HepG2 (cell line): Measurements from ENCODE around the gene WDFY1. TPM values are rescaled to one million over a fixed set of nuclear protein-coding genes. Genes with fewer than 3 reads are reported as not detected.

ENCODE experiments used
- HDAC1 ChIP-seq: sonication (generic); formaldehyde crosslinking; IDR thresholded peaks from 2 replicates; pipeline ENCODE4 v1.5.1; 2020; ENCODE audit warnings: mild to moderate bottlenecking, missing genetic modification reagents
- HOMEZ ChIP-seq: IDR thresholded peaks from 2 replicates; pipeline ENCODE4 v1.6.1; 2016; ENCODE audit warnings: low read depth
- KAT8 ChIP-seq: IDR thresholded peaks from 2 replicates; pipeline ENCODE4 v1.6.1; 2016; ENCODE audit warnings: missing genetic modification reagents, missing compliant biosample characterization
- KDM1A ChIP-seq: IDR thresholded peaks from 2 replicates; pipeline ENCODE4 v1.6.1; 2016; ENCODE audit warnings: missing compliant biosample characterization
- KDM5A ChIP-seq: fragments of 200-600 bp; sonication (generic); IDR thresholded peaks from 2 replicates; pipeline ENCODE4 v1.7.0; 2018; ENCODE audit warnings: antibody characterized with exemption, mild to moderate bottlenecking, low read length, borderline replicate concordance
- LBX2 ChIP-seq: sonication (generic); formaldehyde crosslinking; IDR thresholded peaks from 2 replicates; pipeline ENCODE4 v1.5.0; 2020; ENCODE audit warnings: missing genetic modification reagents, mild to moderate bottlenecking, borderline replicate concordance
- MAZ ChIP-seq, 2 experiments: sonication (generic) in 1 of 2; formaldehyde crosslinking in 1 of 2; IDR thresholded peaks; 2 replicates each; pipeline versions ENCODE4 v1.5.0 to v1.6.1; 2012 to 2020; ENCODE audit warnings: low read depth in 2 of 2, mild to moderate bottlenecking in 2 of 2, borderline replicate concordance in 1 of 2, improper control_type of control experiment in 1 of 2, low read length in 1 of 2, missing genetic modification reagents in 1 of 2, moderate library complexity in 1 of 2
- RFXAP ChIP-seq: sonication (generic); formaldehyde crosslinking; IDR thresholded peaks from 2 replicates; pipeline ENCODE4 v1.4.0; 2020; ENCODE audit warnings: missing genetic modification reagents, borderline replicate concordance
- SMAD3 ChIP-seq: sonication (generic); formaldehyde crosslinking; IDR thresholded peaks from 2 replicates; pipeline ENCODE4 v1.4.0; 2020; ENCODE audit warnings: missing genetic modification reagents
- ZBTB33 ChIP-seq: sonication (generic); formaldehyde crosslinking; IDR thresholded peaks from 2 replicates; pipeline ENCODE4 v1.4.0; 2020; ENCODE audit warnings: missing genetic modification reagents
- ZFP41 ChIP-seq: sonication (generic); formaldehyde crosslinking; IDR thresholded peaks from 2 replicates; pipeline ENCODE4 v1.4.0; 2020; ENCODE audit warnings: mild to moderate bottlenecking, missing genetic modification reagents, borderline replicate concordance
- ZFP91 ChIP-seq: sonication (generic); formaldehyde crosslinking; IDR thresholded peaks from 2 replicates; pipeline ENCODE4 v1.9.0; 2022; ENCODE audit warnings: missing genetic modification reagents, mild to moderate bottlenecking, borderline replicate concordance
- ZNF264 ChIP-seq: sonication (generic); formaldehyde crosslinking; IDR thresholded peaks from 2 replicates; pipeline ENCODE4 v1.4.0; 2020; ENCODE audit warnings: missing genetic modification reagents
- ZNF850 ChIP-seq: sonication (generic); formaldehyde crosslinking; conservative IDR thresholded peaks from 2 replicates; pipeline ENCODE4 v1.9.0; 2021; ENCODE audit warnings: mild to moderate bottlenecking, missing genetic modification reagents
- polyA plus RNA-seq, 8 experiments: library from polyadenylated mRNA; depleted of rRNA in 3 of 8; stranded (reverse) in 7 of 8; unstranded in 1 of 8; fragments of >200 nt; fragmentation: Illumina TruSeq in 4 of 8; extraction: Trizol in 4 of 8; gene quantifications; 2 replicates each; pipeline versions ENCODE4 v1.2.1 to v1.2.3, GENCODE V29; 2011 to 2016; ENCODE audit warnings: low read depth in 4 of 8, missing spikeins in 1 of 8, mixed read lengths in 1 of 8; ENCODE audit not compliant: insufficient read depth in 1 of 8
- total RNA-seq, 5 experiments: library from RNA; depleted of rRNA; stranded (reverse); fragments of >200 nt; fragmentation: Illumina TruSeq; extraction: Trizol; gene quantifications; 2 replicates each; pipeline ENCODE4 v1.2.3, GENCODE V29; 2016; ENCODE audit warnings: low read depth in 1 of 5
- TF ChIP-seq, protein P1 (sequence below): sonication (generic); IDR thresholded peaks from 2 replicates; pipeline ENCODE4 v1.6.1; 2016; ENCODE audit warnings: low read depth, borderline replicate concordance
- TF ChIP-seq, protein P2 (sequence below): sonication (generic); formaldehyde crosslinking; IDR thresholded peaks from 2 replicates; pipeline ENCODE4 v1.5.1; 2020; ENCODE audit warnings: missing genetic modification reagents, mild to moderate bottlenecking, borderline replicate concordance
- TF ChIP-seq, protein P3 (sequence below): sonication (generic); formaldehyde crosslinking; IDR thresholded peaks from 2 replicates; pipeline ENCODE4 v1.5.0; 2020; ENCODE audit warnings: missing genetic modification reagents

WDFY1 gene
- total and polyA plus RNA-seq, 2 of the 13 experiments (the other 11 are each of a cell fraction or from before 2014, with no cell fraction given): 77.0 to 78.4 TPM

- TF ChIP-seq LBX2 (CRISPR knock-in tag) (peak; percentile 39; the same call in 1 of the 2 replicates), KAT8 (CRISPR knock-in tag) (peak; percentile 86), RFXAP (CRISPR knock-in tag) (peak; percentile 84), HDAC1 (peak; percentile 80), MAZ (IDR thresholded peaks at IDR 0.05; ENCODE audit: borderline replicate concordance, low read depth, low read length) (0 out of 2 replicates have a peak, but pooled peaks have one; percentile 25), MAZ (CRISPR knock-in tag; IDR thresholded peaks at IDR 0.05; ENCODE audit: low read depth) (peak; percentile 28; the same call in 1 of the 2 replicates), SMAD3 (peak; percentile 81), HOMEZ (CRISPR knock-in tag) (peak; percentile 94), ZFP41 (no peak), ZFP91 (CRISPR knock-in tag) (peak; percentile 85; the same call in 1 of the 2 replicates), KDM1A (CRISPR knock-in tag) (peak; percentile 12; the same call in 1 of the 2 replicates), ZNF264 (CRISPR knock-in tag) (peak; percentile 47; the same call in 1 of the 2 replicates), KDM5A (no peak; the same call in 1 of the 2 replicates), ZBTB33 (CRISPR knock-in tag) (no peak), ZNF850 (CRISPR knock-in tag) (no peak)
- TF ChIP-seq, protein P1, sequence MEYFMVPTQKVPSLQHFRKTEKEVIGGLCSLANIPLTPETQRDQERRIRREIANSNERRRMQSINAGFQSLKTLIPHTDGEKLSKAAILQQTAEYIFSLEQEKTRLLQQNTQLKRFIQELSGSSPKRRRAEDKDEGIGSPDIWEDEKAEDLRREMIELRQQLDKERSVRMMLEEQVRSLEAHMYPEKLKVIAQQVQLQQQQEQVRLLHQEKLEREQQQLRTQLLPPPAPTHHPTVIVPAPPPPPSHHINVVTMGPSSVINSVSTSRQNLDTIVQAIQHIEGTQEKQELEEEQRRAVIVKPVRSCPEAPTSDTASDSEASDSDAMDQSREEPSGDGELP: peak; percentile 63; the same call in 1 of the 2 replicates
- TF ChIP-seq, protein P2, sequence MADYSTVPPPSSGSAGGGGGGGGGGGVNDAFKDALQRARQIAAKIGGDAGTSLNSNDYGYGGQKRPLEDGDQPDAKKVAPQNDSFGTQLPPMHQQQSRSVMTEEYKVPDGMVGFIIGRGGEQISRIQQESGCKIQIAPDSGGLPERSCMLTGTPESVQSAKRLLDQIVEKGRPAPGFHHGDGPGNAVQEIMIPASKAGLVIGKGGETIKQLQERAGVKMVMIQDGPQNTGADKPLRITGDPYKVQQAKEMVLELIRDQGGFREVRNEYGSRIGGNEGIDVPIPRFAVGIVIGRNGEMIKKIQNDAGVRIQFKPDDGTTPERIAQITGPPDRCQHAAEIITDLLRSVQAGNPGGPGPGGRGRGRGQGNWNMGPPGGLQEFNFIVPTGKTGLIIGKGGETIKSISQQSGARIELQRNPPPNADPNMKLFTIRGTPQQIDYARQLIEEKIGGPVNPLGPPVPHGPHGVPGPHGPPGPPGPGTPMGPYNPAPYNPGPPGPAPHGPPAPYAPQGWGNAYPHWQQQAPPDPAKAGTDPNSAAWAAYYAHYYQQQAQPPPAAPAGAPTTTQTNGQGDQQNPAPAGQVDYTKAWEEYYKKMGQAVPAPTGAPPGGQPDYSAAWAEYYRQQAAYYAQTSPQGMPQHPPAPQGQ (CRISPR knock-in tag): no peak
- TF ChIP-seq, protein P3, sequence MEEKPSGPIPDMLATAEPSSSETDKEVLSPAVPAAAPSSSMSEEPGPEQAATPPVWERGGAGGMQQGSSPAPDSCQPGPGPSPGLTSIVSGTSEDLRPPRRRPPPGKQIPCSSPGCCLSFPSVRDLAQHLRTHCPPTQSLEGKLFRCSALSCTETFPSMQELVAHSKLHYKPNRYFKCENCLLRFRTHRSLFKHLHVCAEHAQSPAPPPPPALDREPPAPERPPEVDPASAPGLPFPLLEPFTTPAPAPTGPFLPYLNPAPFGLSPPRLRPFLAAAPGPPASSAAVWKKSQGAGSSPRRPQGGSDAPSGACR (CRISPR knock-in tag): 0 out of 2 replicates have a peak, but pooled peaks have one; percentile 78
Measured at GRCh38 chr2:223930103-223930976, 14.8 kb downstream of the WDFY1 start (continued).
